GM12891 (cell line): ENCODE measurements around the gene SMARCA4.

Experiments used
- POLR2A ChIP-seq: IDR thresholded peaks from 2 replicates; pipeline ENCODE4 v1.6.1; 2011; ENCODE audit warnings: low read depth, low read length, control low read depth
- POLR2AphosphoS5 ChIP-seq: IDR thresholded peaks from 2 replicates; pipeline ENCODE4 v1.6.1; 2011; ENCODE audit warnings: low read depth, low read length, control low read depth
- SPI1 ChIP-seq: IDR thresholded peaks from 2 replicates; pipeline ENCODE4 v1.6.1; 2011; ENCODE audit warnings: low read depth, low read length, control low read depth
- TAF1 ChIP-seq: IDR thresholded peaks from 2 replicates; pipeline ENCODE4 v1.6.1; 2011; ENCODE audit warnings: low read depth, low read length, control low read depth

GRCh38 chr19:10981252-10981895 is 20.5 kb downstream of the SMARCA4 start:
- no peak for TF ChIP-seq POLR2A
- TF ChIP-seq SPI1 = no peak
- TF ChIP-seq TAF1 = no peak
- no peak for TF ChIP-seq POLR2AphosphoS5
